GM12878 (cell line): ENCODE measurements around the gene LRRC14B. TPM values are rescaled to one million over a fixed set of nuclear protein-coding genes. Genes with fewer than 3 reads are reported as not detected.

Experiments used
- ATAC-seq: fragments of 200-7000 bp; cut with Tn5 transposase; 3 replicates; pipeline ENCODE4 v1.9.1; 2020; ENCODE audit warnings: mild to moderate bottlenecking, moderate library complexity
- BruUV-seq: library from RNA; stranded (reverse); fragments of 400-500 nt; replicated peaks from 2 replicates; lab custom pipeline; 2021; lab: Mats Ljungman, UMichigan
- CTCF ChIA-PET: fragments of 300-600 bp; sonication (Branson Sonifier 250); formaldehyde crosslinking; extraction: SDS; loops from one replicate; lab custom pipeline; 2021; ENCODE audit warnings: inconsistent platforms; lab: Yijun Ruan, JAX
- POLR2A ChIA-PET: fragments of 350-600 bp; formaldehyde crosslinking; extraction: SDS; loops from one replicate; lab custom pipeline; 2021; ENCODE audit warnings: inconsistent platforms; lab: Charles Lee
- RAD21 ChIA-PET: fragments of 300-600 bp; sonication (Branson Sonifier 250); formaldehyde crosslinking; loops from one replicate; lab custom pipeline; 2023; ENCODE audit warnings: antibody characterized with exemption; ENCODE audit not compliant: unreplicated experiment; lab: Charles Lee
- SMC1A ChIA-PET: fragments of 300-600 bp; sonication (Branson Sonifier 250); formaldehyde crosslinking; loops from one replicate; lab custom pipeline; 2023; ENCODE audit not compliant: unreplicated experiment, uncharacterized antibody; lab: Charles Lee
- DNase-seq: peaks from one replicate; pipeline ENCODE4 v3.0.0-alpha.2; 2011; ENCODE audit warnings: low read depth, low spot score
- FAIRE-seq: peaks from 3 replicates; lab custom pipeline; 2011; peaks lifted over from hg19 to GRCh38; lab: Jason Lieb, UNC
- H2AFZ ChIP-seq: 2 replicates; pipeline ENCODE4 v1.6.0; 2011; ENCODE audit warnings: low read depth, low read length, control low read depth; ENCODE audit not compliant: control insufficient read depth
- H3K27ac ChIP-seq: 2 replicates; pipeline ENCODE4 v1.5.1; 2011; ENCODE audit warnings: control low read depth; ENCODE audit not compliant: control insufficient read depth, insufficient read depth
- H3K27me3 ChIP-seq, 2 experiments: replicated peaks in 1 of 2; 2 replicates each; pipeline versions ENCODE4 v1.6.0 to v1.6.1; 2011; ENCODE audit warnings: low read length in 1 of 2; ENCODE audit not compliant: control insufficient read depth in 2 of 2, insufficient read depth in 2 of 2
- H3K36me3 ChIP-seq, 2 experiments: 2 replicates each; pipeline ENCODE4 v1.5.1; 2011; ENCODE audit warnings: low read length in 1 of 2; ENCODE audit not compliant: control insufficient read depth in 2 of 2, insufficient read depth in 2 of 2
- H3K4me1 ChIP-seq: 2 replicates; pipeline ENCODE4 v1.6.1; 2011; ENCODE audit warnings: mild to moderate bottlenecking, low read length, moderate library complexity, mixed read lengths; ENCODE audit not compliant: control insufficient read depth, insufficient read depth
- H3K4me2 ChIP-seq: 2 replicates; pipeline ENCODE4 v1.6.0; 2011; ENCODE audit warnings: control low read depth; ENCODE audit not compliant: control insufficient read depth, insufficient read depth
- H3K4me3 ChIP-seq: fragments of 200-600 bp; sonication (generic); 2 replicates; pipeline ENCODE4 v1.5.1; 2016
- H3K79me2 ChIP-seq: 2 replicates; pipeline ENCODE4 v1.6.0; 2011; ENCODE audit warnings: low read length; ENCODE audit not compliant: control insufficient read depth, insufficient read depth
- H3K9ac ChIP-seq: 2 replicates; pipeline ENCODE4 v1.8.0; 2011; ENCODE audit warnings: low read length, control low read depth, mixed read lengths; ENCODE audit not compliant: control insufficient read depth, insufficient read depth
- H3K9me3 ChIP-seq: replicated peaks from 3 replicates; pipeline ENCODE4 v1.5.1; 2011; ENCODE audit warnings: mild to moderate bottlenecking, low read length; ENCODE audit not compliant: control insufficient read depth, insufficient read depth
- H4K20me1 ChIP-seq: 2 replicates; pipeline ENCODE4 v1.6.0; 2011; ENCODE audit not compliant: control insufficient read depth, insufficient read depth
- BCL11A ChIP-seq: IDR thresholded peaks from 2 replicates; pipeline ENCODE4 v1.6.1; 2011; ENCODE audit warnings: low read depth, low read length
- FOXM1 ChIP-seq: IDR thresholded peaks from 2 replicates; pipeline ENCODE4 v1.6.1; 2012; ENCODE audit warnings: low read depth, mild to moderate bottlenecking, inconsistent platforms, low read length, moderate library complexity
- KLF5 ChIP-seq: fragments of 450-650 bp; IDR thresholded peaks from 2 replicates; pipeline ENCODE4 v1.6.1; 2014; ENCODE audit warnings: mild to moderate bottlenecking; ENCODE audit not compliant: partially characterized antibody
- MEF2A ChIP-seq: IDR thresholded peaks from 2 replicates; pipeline ENCODE4 v1.6.1; 2011; ENCODE audit warnings: low read depth, mild to moderate bottlenecking, low read length, moderate library complexity; ENCODE audit not compliant: insufficient read depth
- NRF1 ChIP-seq: conservative IDR thresholded peaks from 2 replicates; pipeline ENCODE4 v1.6.1; 2011; ENCODE audit warnings: mild to moderate bottlenecking, low read depth, low read length, improper control_type of control experiment
- RCOR1 ChIP-seq: conservative IDR thresholded peaks from 2 replicates; pipeline ENCODE4 v1.6.1; 2012; ENCODE audit warnings: low read depth, low read length, improper control_type of control experiment
- SMAD1 ChIP-seq: fragments of 450-650 bp; IDR thresholded peaks from 2 replicates; pipeline ENCODE4 v1.6.1; 2018; ENCODE audit warnings: mild to moderate bottlenecking, low read depth; ENCODE audit not compliant: partially characterized antibody
- TBL1XR1 ChIP-seq: IDR thresholded peaks from 2 replicates; pipeline ENCODE4 v1.6.1; 2012; ENCODE audit warnings: low read depth, low read length, improper control_type of control experiment
- YBX1 ChIP-seq: fragments of 450-650 bp; IDR thresholded peaks from 2 replicates; pipeline ENCODE4 v1.6.1; 2016; ENCODE audit warnings: antibody characterized with exemption
- ZZZ3 ChIP-seq: IDR thresholded peaks from 2 replicates; pipeline ENCODE4 v1.6.1; 2011; ENCODE audit warnings: low read depth; ENCODE audit not compliant: control insufficient read depth, insufficient read length
- WGBS: methylation state at CpG from one replicate; pipeline ENCODE4 v1.1.6; 2016; ENCODE audit warnings: low lambda C conversion rate; ENCODE audit not compliant: insufficient replicate concordance, insufficient coverage; ENCODE audit errors: missing lambda C conversion rate; 5-methylcytosine and 5-hydroxymethylcytosine counted together
- in situ Hi-C: fragments of 300-500 bp; cut with MboI; formaldehyde crosslinking; loops from 9 replicates; pipeline ENCODE4 v1.14.3; 2018; ENCODE audit warnings: mixed read lengths
- intact Hi-C: fragments of 100-400 bp; cut with micrococcal nuclease; formaldehyde crosslinking; loops from one replicate; pipeline ENCODE4 v1.14.2; 2022; ENCODE audit not compliant: unreplicated experiment
- polyA plus RNA-seq, 11 experiments: library from polyadenylated mRNA; depleted of rRNA in 4 of 11; unstranded in 6 of 11; stranded (reverse) in 5 of 11; fragments of >200 nt; fragmentation: Nextera tagmentation in 4 of 11; fragmentation: Illumina TruSeq in 1 of 11; extraction: Ambion mirVana in 4 of 11; extraction: Trizol in 1 of 11; gene quantifications; 1 replicate in 1 of 11; 2 replicates in 10 of 11; pipeline versions ENCODE4 v1.2.1 to v1.2.3, GENCODE V29; 2011 to 2016; ENCODE audit warnings: inconsistent platforms in 2 of 11, missing spikeins in 2 of 11, low read depth in 1 of 11
- total RNA-seq, 4 experiments: library from RNA; depleted of rRNA in 3 of 4; stranded (reverse); fragments of >200 nt in 3 of 4; fragmentation: Illumina TruSeq in 1 of 4; extraction: Trizol in 1 of 4; gene quantifications; 2 replicates each; pipeline versions ENCODE4 v1.2.1 to v1.2.3, GENCODE V29; 2013 to 2021

The LRRC14B gene
- total and polyA plus RNA-seq, 10 of the 15 experiments (the other 5 are each of a cell fraction or from before 2014, with no cell fraction given) = 0.06 to 0.31 (median 0.13) TPM; not detected in 5

GRCh38 chr5:154236-154635, 37.1 kb upstream of the LRRC14B start:
- ChIA-PET SMC1A (no interaction called here), RAD21 (interaction anchor here (0.7 kb wide), 1 partner anchor 33 kb away, joined by 3 read pairs; no protein-coding TSS in a partner anchor), CTCF (no interaction called here), POLR2A (no interaction called here)
- intact Hi-C loops (no loop called here), in situ Hi-C loops (no loop called here)
- H3K4me1 ChIP-seq = no peaks in the 10 kb centered on the region
- 54% methylated on average over 10 of the region's 10 CpGs for WGBS
- FAIRE-seq (no peak), DNase-seq (no peak), ATAC-seq (no peak)
- H2AFZ ChIP-seq = no peak overlapping the region
- TF ChIP-seq TBL1XR1 (no peak), KLF5 (no peak), SMAD1 (no peak), MEF2A (no peak), ZZZ3 (no peak)
- no peaks in the 10 kb centered on the region for H3K9me3 ChIP-seq
- H3K36me3 ChIP-seq = no peaks in the 10 kb centered on the region
- H3K4me3 ChIP-seq = no peak overlapping the region
- no peak overlapping the region for H3K9ac ChIP-seq
- no peak overlapping the region for H3K4me2 ChIP-seq
- no peaks in the 10 kb centered on the region for H3K27me3 ChIP-seq
- no peaks in the 10 kb centered on the region for H3K79me2 ChIP-seq
- no peak overlapping the region for H3K27ac ChIP-seq
- no peaks in the 10 kb centered on the region for H4K20me1 ChIP-seq
- BruUV-seq = no TSS peak

- ChIA-PET POLR2A (no interaction called here), CTCF (no interaction called here), RAD21 (no interaction called here), SMC1A (no interaction called here)
- DNase-seq (no peak), FAIRE-seq (no peak), ATAC-seq (no peak)
- H3K79me2 ChIP-seq = no peaks in the 10 kb centered on the region
- H3K36me3 ChIP-seq = no peaks in the 10 kb centered on the region
- H3K9me3 ChIP-seq = no peaks in the 10 kb centered on the region
- H3K4me1 ChIP-seq = no peaks in the 10 kb centered on the region
- no peak overlapping the region for H3K27ac ChIP-seq
- H3K4me2 ChIP-seq = no peak overlapping the region
- intact Hi-C loops (no loop called here), in situ Hi-C loops (no loop called here)
- no peaks in the 10 kb centered on the region for H3K27me3 ChIP-seq
- no peak overlapping the region for H3K4me3 ChIP-seq
- no peak overlapping the region for H3K9ac ChIP-seq
- 42% methylated on average over 18 of the region's 18 CpGs for WGBS
- H2AFZ ChIP-seq = no peak overlapping the region
- BruUV-seq = no TSS peak
- TF ChIP-seq BCL11A (no peak), FOXM1 (no peak), NRF1 (no peak), YBX1 (no peak), RCOR1 (no peak)
- H4K20me1 ChIP-seq = no peaks in the 10 kb centered on the region
These were observed 36.5 kb upstream of the LRRC14B start for GRCh38 chr5:154826-155225.
